ENCODE measurements around the gene RSRC1. TPM values are rescaled to one million over a fixed set of nuclear protein-coding genes. Genes with fewer than 3 reads are reported as not detected.

Gene RSRC1
- total and polyA plus RNA-seq, 2 donors (not counting 1 experiment from before 2014, with no cell fraction given) = 4.5 to 54.6 TPM

DNA sequence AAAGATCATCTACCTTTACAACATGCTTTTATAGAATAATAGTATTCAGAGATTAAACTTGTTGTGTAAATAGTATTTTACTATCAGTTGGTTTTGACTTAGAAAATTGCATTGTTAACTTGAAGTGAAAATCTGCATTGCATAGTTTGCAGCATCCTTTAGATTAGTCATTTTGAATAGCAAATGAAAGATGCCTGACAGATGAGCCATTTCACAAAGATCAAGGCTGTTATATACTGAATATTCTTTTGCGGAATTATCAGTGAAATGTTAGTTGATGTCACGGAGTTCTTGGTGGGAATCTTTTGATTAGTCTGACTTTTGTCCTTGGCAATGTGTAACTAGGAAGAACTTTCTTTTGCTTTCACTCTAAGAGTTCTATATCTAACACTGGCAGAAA, 24.5 kb downstream of the RSRC1 start:
- no CpG with 5 or more reads among the region's 2 CpGs for WGBS (ENCODE audit: insufficient coverage)
- no peaks in the 10 kb centered on the region for H3K9me3 ChIP-seq (ENCODE audit: control extremely low read depth in 1 of 3, control insufficient read depth in 2 of 3, insufficient read depth in 1 of 3, low read length in 2 of 3)
- no peaks in the 10 kb centered on the region for H4K20me1 ChIP-seq (ENCODE audit: control insufficient read depth, insufficient read depth, low read length, poor library complexity, severe bottlenecking)
- H3K4me3 Mint-ChIP-seq = no peak overlapping the region
- ATAC-seq (ENCODE audit: low read depth) (no peak), DNase-seq (no peak)
- no peak overlapping the region for H3K27ac ChIP-seq (ENCODE audit: low read length in 2 of 2)
- H3K27me3 ChIP-seq (replicated peaks in 1 of 4; ENCODE audit: control extremely low read depth in 1 of 4, control insufficient read depth in 3 of 4, insufficient read depth in 4 of 4, low read length in 3 of 4) = no peaks in the 10 kb centered on the region
- CTCF ChIA-PET = no interaction called here
- peaks cover 4% of the 10 kb centered on the region for H3K79me2 ChIP-seq (ENCODE audit: control insufficient read depth, insufficient read depth, low read length)
- H3K4me1 Mint-ChIP-seq = no peaks in the 10 kb centered on the region
- POLR2A ChIA-PET = no interaction called here
- H2AFZ ChIP-seq (ENCODE audit: insufficient read depth, low read depth, low read length, poor library complexity, severe bottlenecking) = no peak overlapping the region
- no peak overlapping the region for H3K4me3 ChIP-seq (ENCODE audit: control extremely low read depth in 1 of 5, extremely low read depth in 1 of 5, insufficient read depth in 1 of 5, low read depth in 2 of 5, low read length in 4 of 5)
- peaks cover 10 to 14% of the 10 kb centered on the region in 2 experiments for H3K36me3 ChIP-seq (replicated peaks in 1 of 2; ENCODE audit: control extremely low read depth in 1 of 2, control insufficient read depth in 1 of 2, extremely low read depth in 1 of 2, insufficient read depth in 2 of 2, low read length in 1 of 2)
- H3K27me3 Mint-ChIP-seq = no peaks in the 10 kb centered on the region
- no peaks in the 10 kb centered on the region for H3K4me1 ChIP-seq (ENCODE audit: control insufficient read depth in 2 of 2, insufficient read depth in 2 of 2, low read length in 2 of 2)
- no peak overlapping the region for H3K4me2 ChIP-seq (replicated peaks; ENCODE audit: low read depth, low read length, poor library complexity, severe bottlenecking)
- no peak overlapping the region for H3K9ac ChIP-seq (ENCODE audit: low read length)
- TF ChIP-seq EZH2 (IDR thresholded peaks at IDR 0.05; ENCODE audit: borderline replicate concordance, insufficient read depth, low read depth, low read length, poor library complexity, severe bottlenecking) = no peak
- TF ChIP-seq, protein P1, sequence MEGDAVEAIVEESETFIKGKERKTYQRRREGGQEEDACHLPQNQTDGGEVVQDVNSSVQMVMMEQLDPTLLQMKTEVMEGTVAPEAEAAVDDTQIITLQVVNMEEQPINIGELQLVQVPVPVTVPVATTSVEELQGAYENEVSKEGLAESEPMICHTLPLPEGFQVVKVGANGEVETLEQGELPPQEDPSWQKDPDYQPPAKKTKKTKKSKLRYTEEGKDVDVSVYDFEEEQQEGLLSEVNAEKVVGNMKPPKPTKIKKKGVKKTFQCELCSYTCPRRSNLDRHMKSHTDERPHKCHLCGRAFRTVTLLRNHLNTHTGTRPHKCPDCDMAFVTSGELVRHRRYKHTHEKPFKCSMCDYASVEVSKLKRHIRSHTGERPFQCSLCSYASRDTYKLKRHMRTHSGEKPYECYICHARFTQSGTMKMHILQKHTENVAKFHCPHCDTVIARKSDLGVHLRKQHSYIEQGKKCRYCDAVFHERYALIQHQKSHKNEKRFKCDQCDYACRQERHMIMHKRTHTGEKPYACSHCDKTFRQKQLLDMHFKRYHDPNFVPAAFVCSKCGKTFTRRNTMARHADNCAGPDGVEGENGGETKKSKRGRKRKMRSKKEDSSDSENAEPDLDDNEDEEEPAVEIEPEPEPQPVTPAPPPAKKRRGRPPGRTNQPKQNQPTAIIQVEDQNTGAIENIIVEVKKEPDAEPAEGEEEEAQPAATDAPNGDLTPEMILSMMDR (IDR thresholded peaks at IDR 0.05) = no peak
- intact Hi-C loops (cut with micrococcal nuclease) = no loop called here
- H3K27ac Mint-ChIP-seq = no peak overlapping the region
- no peaks in the 10 kb centered on the region for H3K9me3 Mint-ChIP-seq (ENCODE audit: insufficient read depth)

DNA sequence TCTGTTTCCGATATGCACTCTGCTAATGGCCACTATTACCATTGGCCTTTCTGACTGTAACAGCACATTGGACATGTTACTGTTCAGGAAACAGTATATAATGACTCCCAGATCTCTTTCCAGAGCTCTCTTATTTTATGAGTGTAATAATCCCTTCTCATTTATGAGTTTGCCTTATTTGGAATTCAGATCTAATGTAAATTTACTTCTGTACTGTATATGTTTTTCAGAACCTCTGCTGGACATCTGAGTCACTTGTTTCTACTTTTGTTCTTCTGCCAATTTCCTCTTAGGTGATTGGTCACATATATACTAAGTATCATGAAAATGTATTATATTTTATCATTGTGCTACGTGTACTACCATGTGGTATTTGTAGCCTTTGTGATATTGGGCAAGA, 30.5 kb downstream of the RSRC1 start:
- intact Hi-C loops (cut with micrococcal nuclease) = no loop called here
- H4K20me1 ChIP-seq (ENCODE audit: control insufficient read depth, insufficient read depth, low read length, poor library complexity, severe bottlenecking) = no peaks in the 10 kb centered on the region
- no peak for TF ChIP-seq EZH2 (IDR thresholded peaks at IDR 0.05; ENCODE audit: borderline replicate concordance, insufficient read depth, low read depth, low read length, poor library complexity, severe bottlenecking)
- TF ChIP-seq, protein P1 (IDR thresholded peaks at IDR 0.05) = no peak
- H3K36me3 ChIP-seq (replicated peaks in 1 of 2; ENCODE audit: control extremely low read depth in 1 of 2, control insufficient read depth in 1 of 2, extremely low read depth in 1 of 2, insufficient read depth in 2 of 2, low read length in 1 of 2) = peaks cover 0 to 4% of the 10 kb centered on the region in 2 experiments
- H3K9me3 Mint-ChIP-seq (ENCODE audit: insufficient read depth) = no peaks in the 10 kb centered on the region
- ChIA-PET POLR2A (no interaction called here), CTCF (no interaction called here)
- H3K79me2 ChIP-seq (ENCODE audit: control insufficient read depth, insufficient read depth, low read length) = no peaks in the 10 kb centered on the region
- H3K27ac ChIP-seq (ENCODE audit: low read length in 2 of 2) = no peak overlapping the region
- H3K4me3 Mint-ChIP-seq = no peak overlapping the region
- ATAC-seq (ENCODE audit: low read depth) = no peak
- H3K9me3 ChIP-seq (ENCODE audit: control extremely low read depth in 1 of 3, control insufficient read depth in 2 of 3, insufficient read depth in 1 of 3, low read length in 2 of 3) = no peaks in the 10 kb centered on the region
- H3K4me1 Mint-ChIP-seq = no peaks in the 10 kb centered on the region
- H3K4me3 ChIP-seq (ENCODE audit: control extremely low read depth in 1 of 5, extremely low read depth in 1 of 5, insufficient read depth in 1 of 5, low read depth in 2 of 5, low read length in 4 of 5) = no peak overlapping the region
- DNase-seq = no peak
- H3K4me2 ChIP-seq (replicated peaks; ENCODE audit: low read depth, low read length, poor library complexity, severe bottlenecking) = no peak overlapping the region
- H3K27me3 Mint-ChIP-seq = no peaks in the 10 kb centered on the region
- H3K27me3 ChIP-seq (replicated peaks in 1 of 4; ENCODE audit: control extremely low read depth in 1 of 4, control insufficient read depth in 3 of 4, insufficient read depth in 4 of 4, low read length in 3 of 4) = no peaks in the 10 kb centered on the region
- H2AFZ ChIP-seq (ENCODE audit: insufficient read depth, low read depth, low read length, poor library complexity, severe bottlenecking) = no peak overlapping the region
- no CpG with 5 or more reads among the region's 2 CpGs for WGBS (ENCODE audit: insufficient coverage)
- no peak overlapping the region for H3K9ac ChIP-seq (ENCODE audit: low read length)
- H3K27ac Mint-ChIP-seq = no peak overlapping the region
- no peaks in the 10 kb centered on the region for H3K4me1 ChIP-seq (ENCODE audit: control insufficient read depth in 2 of 2, insufficient read depth in 2 of 2, low read length in 2 of 2)
